DOHH2 (cell line): ENCODE measurements around the gene RABEP1.

ENCODE experiments used
- CTCF ChIP-seq: fragments of 200-600 bp; sonication (generic); IDR thresholded peaks from one replicate; pipeline ENCODE4 v1.5.1; 2014; ENCODE audit warnings: antibody characterized with exemption, mild to moderate bottlenecking, low read depth, low read length; ENCODE audit not compliant: poor library complexity, severe bottlenecking
- EZH2phosphoT487 ChIP-seq: fragments of 200-600 bp; sonication (generic); IDR thresholded peaks from 2 replicates; pipeline ENCODE4 v1.6.1; 2017; ENCODE audit warnings: borderline replicate concordance, mild to moderate bottlenecking, antibody characterized with exemption, low read length, moderate library complexity, mixed read lengths

- no peak for TF ChIP-seq CTCF
- TF ChIP-seq EZH2phosphoT487: no peak
Measured at GRCh38 chr17:5354886-5355415, 72.9 kb downstream of the RABEP1 start.
